ENCODE measurements around the gene OSTF1.

GRCh38 chr9:75186767-75187380 lies 98.6 kb downstream of the OSTF1 start:
- TF ChIP-seq, protein P1, sequence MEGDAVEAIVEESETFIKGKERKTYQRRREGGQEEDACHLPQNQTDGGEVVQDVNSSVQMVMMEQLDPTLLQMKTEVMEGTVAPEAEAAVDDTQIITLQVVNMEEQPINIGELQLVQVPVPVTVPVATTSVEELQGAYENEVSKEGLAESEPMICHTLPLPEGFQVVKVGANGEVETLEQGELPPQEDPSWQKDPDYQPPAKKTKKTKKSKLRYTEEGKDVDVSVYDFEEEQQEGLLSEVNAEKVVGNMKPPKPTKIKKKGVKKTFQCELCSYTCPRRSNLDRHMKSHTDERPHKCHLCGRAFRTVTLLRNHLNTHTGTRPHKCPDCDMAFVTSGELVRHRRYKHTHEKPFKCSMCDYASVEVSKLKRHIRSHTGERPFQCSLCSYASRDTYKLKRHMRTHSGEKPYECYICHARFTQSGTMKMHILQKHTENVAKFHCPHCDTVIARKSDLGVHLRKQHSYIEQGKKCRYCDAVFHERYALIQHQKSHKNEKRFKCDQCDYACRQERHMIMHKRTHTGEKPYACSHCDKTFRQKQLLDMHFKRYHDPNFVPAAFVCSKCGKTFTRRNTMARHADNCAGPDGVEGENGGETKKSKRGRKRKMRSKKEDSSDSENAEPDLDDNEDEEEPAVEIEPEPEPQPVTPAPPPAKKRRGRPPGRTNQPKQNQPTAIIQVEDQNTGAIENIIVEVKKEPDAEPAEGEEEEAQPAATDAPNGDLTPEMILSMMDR (conservative IDR thresholded peaks at IDR 0.05; ENCODE audit: low read depth in 2 of 2) = peak in 1 of 2 experiments; percentile 96; a peak in 3 of 4 replicates
- TF ChIP-seq POLR2AphosphoS5 (IDR thresholded peaks at IDR 0.05; ENCODE audit: low read depth) (no peak), EZH2 (IDR thresholded peaks at IDR 0.05; ENCODE audit: low read depth, unreplicated experiment) (no peak), JUNB (IDR thresholded peaks at IDR 0.05; ENCODE audit: unreplicated experiment) (no peak)
- TF ChIP-seq, protein P2, sequence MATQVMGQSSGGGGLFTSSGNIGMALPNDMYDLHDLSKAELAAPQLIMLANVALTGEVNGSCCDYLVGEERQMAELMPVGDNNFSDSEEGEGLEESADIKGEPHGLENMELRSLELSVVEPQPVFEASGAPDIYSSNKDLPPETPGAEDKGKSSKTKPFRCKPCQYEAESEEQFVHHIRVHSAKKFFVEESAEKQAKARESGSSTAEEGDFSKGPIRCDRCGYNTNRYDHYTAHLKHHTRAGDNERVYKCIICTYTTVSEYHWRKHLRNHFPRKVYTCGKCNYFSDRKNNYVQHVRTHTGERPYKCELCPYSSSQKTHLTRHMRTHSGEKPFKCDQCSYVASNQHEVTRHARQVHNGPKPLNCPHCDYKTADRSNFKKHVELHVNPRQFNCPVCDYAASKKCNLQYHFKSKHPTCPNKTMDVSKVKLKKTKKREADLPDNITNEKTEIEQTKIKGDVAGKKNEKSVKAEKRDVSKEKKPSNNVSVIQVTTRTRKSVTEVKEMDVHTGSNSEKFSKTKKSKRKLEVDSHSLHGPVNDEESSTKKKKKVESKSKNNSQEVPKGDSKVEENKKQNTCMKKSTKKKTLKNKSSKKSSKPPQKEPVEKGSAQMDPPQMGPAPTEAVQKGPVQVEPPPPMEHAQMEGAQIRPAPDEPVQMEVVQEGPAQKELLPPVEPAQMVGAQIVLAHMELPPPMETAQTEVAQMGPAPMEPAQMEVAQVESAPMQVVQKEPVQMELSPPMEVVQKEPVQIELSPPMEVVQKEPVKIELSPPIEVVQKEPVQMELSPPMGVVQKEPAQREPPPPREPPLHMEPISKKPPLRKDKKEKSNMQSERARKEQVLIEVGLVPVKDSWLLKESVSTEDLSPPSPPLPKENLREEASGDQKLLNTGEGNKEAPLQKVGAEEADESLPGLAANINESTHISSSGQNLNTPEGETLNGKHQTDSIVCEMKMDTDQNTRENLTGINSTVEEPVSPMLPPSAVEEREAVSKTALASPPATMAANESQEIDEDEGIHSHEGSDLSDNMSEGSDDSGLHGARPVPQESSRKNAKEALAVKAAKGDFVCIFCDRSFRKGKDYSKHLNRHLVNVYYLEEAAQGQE (IDR thresholded peaks at IDR 0.05; ENCODE audit: unreplicated experiment) = no peak
